Breast epithelium (tissue), 3 donors: ENCODE data around the gene DOCK10.

ENCODE experiments used
- POLR2AphosphoS5 ChIP-seq, 3 donors: sonication (generic); formaldehyde crosslinking; IDR thresholded peaks; one replicate each; pipeline ENCODE4 v1.6.1; 2017; ENCODE audit warnings: antibody characterized with exemption in 3 of 3
- TF ChIP-seq, protein P1 (sequence below), 3 donors: fragments of 450-650 bp; IDR thresholded peaks; one replicate each; pipeline ENCODE4 v1.5.1; 2016 to 2017; ENCODE audit warnings: antibody characterized with exemption in 3 of 3, mild to moderate bottlenecking in 3 of 3, moderate library complexity in 3 of 3

GRCh38 chr2:224870341-224870740 is 171.9 kb downstream of the DOCK10 start:
- TF ChIP-seq POLR2AphosphoS5 (IDR thresholded peaks at IDR 0.05), result no peak
- TF ChIP-seq, protein P1, sequence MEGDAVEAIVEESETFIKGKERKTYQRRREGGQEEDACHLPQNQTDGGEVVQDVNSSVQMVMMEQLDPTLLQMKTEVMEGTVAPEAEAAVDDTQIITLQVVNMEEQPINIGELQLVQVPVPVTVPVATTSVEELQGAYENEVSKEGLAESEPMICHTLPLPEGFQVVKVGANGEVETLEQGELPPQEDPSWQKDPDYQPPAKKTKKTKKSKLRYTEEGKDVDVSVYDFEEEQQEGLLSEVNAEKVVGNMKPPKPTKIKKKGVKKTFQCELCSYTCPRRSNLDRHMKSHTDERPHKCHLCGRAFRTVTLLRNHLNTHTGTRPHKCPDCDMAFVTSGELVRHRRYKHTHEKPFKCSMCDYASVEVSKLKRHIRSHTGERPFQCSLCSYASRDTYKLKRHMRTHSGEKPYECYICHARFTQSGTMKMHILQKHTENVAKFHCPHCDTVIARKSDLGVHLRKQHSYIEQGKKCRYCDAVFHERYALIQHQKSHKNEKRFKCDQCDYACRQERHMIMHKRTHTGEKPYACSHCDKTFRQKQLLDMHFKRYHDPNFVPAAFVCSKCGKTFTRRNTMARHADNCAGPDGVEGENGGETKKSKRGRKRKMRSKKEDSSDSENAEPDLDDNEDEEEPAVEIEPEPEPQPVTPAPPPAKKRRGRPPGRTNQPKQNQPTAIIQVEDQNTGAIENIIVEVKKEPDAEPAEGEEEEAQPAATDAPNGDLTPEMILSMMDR (IDR thresholded peaks at IDR 0.05), result no peak
